Measurements from ENCODE around the gene CXCL14. TPM values are rescaled to one million over a fixed set of nuclear protein-coding genes. Genes with fewer than 3 reads are reported as not detected.

The CXCL14 gene
- total RNA-seq, 1 donor from 2014 or later = not detected

DNA sequence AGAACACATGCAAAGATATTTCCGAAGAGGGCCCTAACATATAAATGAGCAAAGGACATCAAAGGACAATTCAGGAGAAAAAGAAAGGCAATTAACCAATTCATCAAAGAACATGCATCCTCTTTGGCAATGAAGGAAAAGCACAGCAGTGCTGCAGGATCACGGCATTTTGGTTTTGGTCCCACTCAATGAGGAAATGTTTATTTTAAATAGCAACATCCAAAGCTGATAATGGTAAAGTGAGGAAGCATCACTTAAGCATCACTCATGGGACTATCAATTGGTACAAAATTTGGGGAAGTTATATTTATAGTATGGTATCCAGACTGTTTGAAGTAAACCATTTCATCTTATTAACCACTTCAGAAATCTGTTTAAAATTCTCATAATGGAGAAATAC lies 5.5 kb upstream of the CXCL14 start:
- TF ChIP-seq, protein P1, sequence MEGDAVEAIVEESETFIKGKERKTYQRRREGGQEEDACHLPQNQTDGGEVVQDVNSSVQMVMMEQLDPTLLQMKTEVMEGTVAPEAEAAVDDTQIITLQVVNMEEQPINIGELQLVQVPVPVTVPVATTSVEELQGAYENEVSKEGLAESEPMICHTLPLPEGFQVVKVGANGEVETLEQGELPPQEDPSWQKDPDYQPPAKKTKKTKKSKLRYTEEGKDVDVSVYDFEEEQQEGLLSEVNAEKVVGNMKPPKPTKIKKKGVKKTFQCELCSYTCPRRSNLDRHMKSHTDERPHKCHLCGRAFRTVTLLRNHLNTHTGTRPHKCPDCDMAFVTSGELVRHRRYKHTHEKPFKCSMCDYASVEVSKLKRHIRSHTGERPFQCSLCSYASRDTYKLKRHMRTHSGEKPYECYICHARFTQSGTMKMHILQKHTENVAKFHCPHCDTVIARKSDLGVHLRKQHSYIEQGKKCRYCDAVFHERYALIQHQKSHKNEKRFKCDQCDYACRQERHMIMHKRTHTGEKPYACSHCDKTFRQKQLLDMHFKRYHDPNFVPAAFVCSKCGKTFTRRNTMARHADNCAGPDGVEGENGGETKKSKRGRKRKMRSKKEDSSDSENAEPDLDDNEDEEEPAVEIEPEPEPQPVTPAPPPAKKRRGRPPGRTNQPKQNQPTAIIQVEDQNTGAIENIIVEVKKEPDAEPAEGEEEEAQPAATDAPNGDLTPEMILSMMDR (IDR thresholded peaks at IDR 0.05) = no peak
- Mint-ChIP-seq H3K4me3 (ENCODE audit: unreplicated experiment) (no peak overlapping the region), H3K36me3 (ENCODE audit: low read depth) (no peaks in the 10 kb centered on the region), H3K27ac (ENCODE audit: unreplicated experiment) (no peak overlapping the region), H3K27me3 (ENCODE audit: low read depth) (peaks cover 56% of the 10 kb centered on the region), H3K4me1 (ENCODE audit: low read depth) (peaks cover under 1% of the 10 kb centered on the region), H3K9me3 (ENCODE audit: low read depth) (no peaks in the 10 kb centered on the region)
- no peak for DNase-seq (ENCODE audit: low spot score)

DNA sequence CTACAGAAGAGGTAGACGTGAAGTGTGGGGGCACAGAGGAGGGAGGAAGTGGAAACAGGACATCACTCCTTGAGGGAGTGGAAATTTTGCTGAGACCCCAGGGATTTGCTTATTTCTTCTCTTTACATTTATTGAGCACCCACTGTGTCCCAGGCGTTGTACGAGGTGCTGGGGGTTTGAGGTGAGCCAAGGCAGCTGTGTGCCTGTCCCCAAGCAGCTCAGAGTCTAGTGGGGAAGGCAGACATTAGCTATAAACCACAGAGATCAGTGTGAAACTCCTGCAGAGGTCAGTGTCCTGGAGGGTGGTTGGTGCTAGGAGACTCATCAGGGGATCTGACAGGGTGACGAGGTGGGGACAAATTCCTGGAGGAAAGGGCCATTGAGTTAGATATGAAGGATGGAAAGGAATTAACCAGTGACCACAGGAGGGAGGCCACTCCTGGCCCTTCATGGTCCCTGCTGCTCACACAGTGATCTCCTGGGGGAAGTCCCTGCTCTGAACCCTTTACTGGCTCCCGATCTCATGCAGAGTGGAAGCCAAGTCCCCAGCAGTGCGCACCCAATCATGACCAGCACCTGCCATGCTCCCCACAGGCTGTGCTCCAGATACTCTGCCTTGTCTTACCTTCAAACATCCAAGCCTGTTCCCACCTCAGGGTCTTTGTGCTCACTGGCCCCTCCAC lies 3.4 kb upstream of the CXCL14 start:
- Mint-ChIP-seq H3K27me3 (ENCODE audit: low read depth) (peaks cover 71% of the 10 kb centered on the region), H3K9me3 (ENCODE audit: low read depth) (no peaks in the 10 kb centered on the region), H3K36me3 (ENCODE audit: low read depth) (no peaks in the 10 kb centered on the region), H3K4me3 (ENCODE audit: unreplicated experiment) (no peak overlapping the region), H3K27ac (ENCODE audit: unreplicated experiment) (no peak overlapping the region), H3K4me1 (ENCODE audit: low read depth) (peaks cover 6% of the 10 kb centered on the region)
- DNase-seq (ENCODE audit: low spot score) = no peak
- TF ChIP-seq, protein P1 (IDR thresholded peaks at IDR 0.05) = no peak

DNA sequence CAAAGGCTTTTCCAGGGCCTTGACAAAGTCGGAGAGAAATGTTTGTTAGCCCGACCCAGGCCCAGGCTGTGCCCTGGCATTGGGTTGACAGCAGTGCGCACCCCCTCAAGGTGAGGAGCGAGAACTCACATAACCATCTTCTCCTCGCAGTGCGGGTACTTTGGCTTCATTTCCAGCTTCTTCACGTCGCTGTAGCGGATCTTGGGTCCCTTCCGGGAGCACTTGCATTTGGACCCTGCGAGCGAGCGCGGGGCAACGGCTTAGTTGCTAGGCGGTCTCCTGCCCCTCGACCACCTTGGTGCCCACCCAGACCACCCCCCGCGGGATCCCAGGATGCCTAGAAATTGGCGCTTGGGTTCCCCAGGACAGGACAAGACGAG lies 496 bp downstream of the CXCL14 start:
- Mint-ChIP-seq H3K4me3 (ENCODE audit: unreplicated experiment) (no peak overlapping the region), H3K36me3 (ENCODE audit: low read depth) (no peaks in the 10 kb centered on the region), H3K27me3 (ENCODE audit: low read depth) (peaks cover 63% of the 10 kb centered on the region), H3K4me1 (ENCODE audit: low read depth) (peaks cover 10% of the 10 kb centered on the region), H3K9me3 (ENCODE audit: low read depth) (no peaks in the 10 kb centered on the region), H3K27ac (ENCODE audit: unreplicated experiment) (no peak overlapping the region)
- TF ChIP-seq, protein P1 (IDR thresholded peaks at IDR 0.05) = no peak
- DNase-seq (ENCODE audit: low spot score) = no peak

DNA sequence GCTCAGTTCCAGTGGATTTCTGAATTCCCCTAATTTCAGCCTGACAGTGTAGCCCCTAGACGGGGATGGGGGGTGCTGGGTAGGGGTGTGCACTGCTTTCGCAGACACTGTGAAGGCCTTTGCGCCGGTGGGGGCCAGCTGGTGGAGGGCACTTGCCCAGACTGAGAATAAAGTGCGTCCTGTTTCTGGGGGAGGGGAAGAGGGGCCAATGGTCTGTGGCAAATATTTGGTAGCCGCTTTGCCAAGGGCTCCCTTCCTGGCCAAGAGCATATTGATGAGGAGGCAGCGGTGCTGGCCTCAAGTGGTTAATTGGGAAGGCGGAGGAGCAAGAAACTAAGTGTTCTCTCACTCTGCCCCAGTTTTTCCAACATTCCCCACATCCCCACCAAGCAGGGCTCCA lies 1.4 kb downstream of the CXCL14 start:
- H3K36me3 Mint-ChIP-seq (ENCODE audit: low read depth) = no peaks in the 10 kb centered on the region
- no peak overlapping the region for H3K4me3 Mint-ChIP-seq (ENCODE audit: unreplicated experiment)
- H3K27me3 Mint-ChIP-seq (ENCODE audit: low read depth) = peaks cover 58% of the 10 kb centered on the region

DNA sequence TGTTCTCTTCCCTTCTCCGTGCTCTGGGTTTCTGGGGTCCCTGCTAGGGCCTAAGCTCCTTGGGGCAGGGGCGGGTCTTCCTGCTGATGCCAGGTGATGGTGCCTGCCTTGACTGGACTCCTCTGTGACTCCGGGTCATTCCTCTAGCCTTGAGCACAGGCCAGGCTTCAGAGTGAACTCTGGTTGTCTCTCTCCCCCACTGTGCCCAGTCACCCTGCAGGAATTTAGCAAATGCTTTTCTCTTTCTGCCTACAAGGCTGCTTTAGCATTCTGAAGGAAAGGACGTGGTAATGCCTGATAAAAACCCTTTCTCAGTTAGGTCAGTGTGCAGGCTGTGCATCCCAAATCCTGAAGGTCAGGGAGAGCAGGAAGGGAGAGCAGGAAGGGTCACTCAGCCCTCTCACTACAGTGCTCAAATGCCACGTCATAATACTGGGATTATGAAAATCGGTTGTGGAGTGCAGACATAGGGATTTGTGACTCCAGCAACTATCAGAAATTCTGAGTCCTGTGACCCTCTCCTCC lies 2.7 kb downstream of the CXCL14 start:
- Mint-ChIP-seq H3K4me3 (ENCODE audit: unreplicated experiment) (no peak overlapping the region), H3K27ac (ENCODE audit: unreplicated experiment) (no peak overlapping the region), H3K9me3 (ENCODE audit: low read depth) (no peaks in the 10 kb centered on the region), H3K4me1 (ENCODE audit: low read depth) (peaks cover 10% of the 10 kb centered on the region), H3K36me3 (ENCODE audit: low read depth) (no peaks in the 10 kb centered on the region), H3K27me3 (ENCODE audit: low read depth) (peaks cover 51% of the 10 kb centered on the region)
- DNase-seq (ENCODE audit: low spot score) = no peak
- TF ChIP-seq, protein P1 (IDR thresholded peaks at IDR 0.05) = no peak

More for the DNA sequence above, 1.4 kb downstream of the CXCL14 start:
- no peaks in the 10 kb centered on the region for H3K9me3 Mint-ChIP-seq (ENCODE audit: low read depth)
- TF ChIP-seq, protein P1 (IDR thresholded peaks at IDR 0.05) = no peak
- peaks cover 10% of the 10 kb centered on the region for H3K4me1 Mint-ChIP-seq (ENCODE audit: low read depth)
- no peak overlapping the region for H3K27ac Mint-ChIP-seq (ENCODE audit: unreplicated experiment)
- DNase-seq (ENCODE audit: low spot score) = no peak

All from chondrocyte (in vitro differentiated cells).